Hepatocyte (in vitro differentiated cells): ENCODE results near the gene SPRED2.

ENCODE experiments used
- EZH2 ChIP-seq: fragments of 200-600 bp; sonication (generic); IDR thresholded peaks from 2 replicates; pipeline ENCODE4 v1.6.1; 2016; ENCODE audit warnings: antibody characterized with exemption, mild to moderate bottlenecking, borderline replicate concordance
- EZH2phosphoT487 ChIP-seq: fragments of 200-600 bp; sonication (generic); IDR thresholded peaks from one replicate; pipeline ENCODE4 v1.6.1; 2018; ENCODE audit warnings: antibody characterized with exemption, mild to moderate bottlenecking, low read depth, moderate library complexity; ENCODE audit not compliant: unreplicated experiment, severe bottlenecking
- TF ChIP-seq, protein P1 (sequence below): fragments of 200-600 bp; sonication (generic); IDR thresholded peaks from 2 replicates; pipeline ENCODE4 v1.5.1; 2016; ENCODE audit warnings: antibody characterized with exemption, mild to moderate bottlenecking; ENCODE audit not compliant: poor library complexity

GRCh38 chr2:65450393-65450792 lies 18.0 kb upstream of the SPRED2 start:
- TF ChIP-seq, protein P1, sequence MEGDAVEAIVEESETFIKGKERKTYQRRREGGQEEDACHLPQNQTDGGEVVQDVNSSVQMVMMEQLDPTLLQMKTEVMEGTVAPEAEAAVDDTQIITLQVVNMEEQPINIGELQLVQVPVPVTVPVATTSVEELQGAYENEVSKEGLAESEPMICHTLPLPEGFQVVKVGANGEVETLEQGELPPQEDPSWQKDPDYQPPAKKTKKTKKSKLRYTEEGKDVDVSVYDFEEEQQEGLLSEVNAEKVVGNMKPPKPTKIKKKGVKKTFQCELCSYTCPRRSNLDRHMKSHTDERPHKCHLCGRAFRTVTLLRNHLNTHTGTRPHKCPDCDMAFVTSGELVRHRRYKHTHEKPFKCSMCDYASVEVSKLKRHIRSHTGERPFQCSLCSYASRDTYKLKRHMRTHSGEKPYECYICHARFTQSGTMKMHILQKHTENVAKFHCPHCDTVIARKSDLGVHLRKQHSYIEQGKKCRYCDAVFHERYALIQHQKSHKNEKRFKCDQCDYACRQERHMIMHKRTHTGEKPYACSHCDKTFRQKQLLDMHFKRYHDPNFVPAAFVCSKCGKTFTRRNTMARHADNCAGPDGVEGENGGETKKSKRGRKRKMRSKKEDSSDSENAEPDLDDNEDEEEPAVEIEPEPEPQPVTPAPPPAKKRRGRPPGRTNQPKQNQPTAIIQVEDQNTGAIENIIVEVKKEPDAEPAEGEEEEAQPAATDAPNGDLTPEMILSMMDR: no peak
- TF ChIP-seq EZH2 (no peak), EZH2phosphoT487 (no peak)
